ENCODE results near the gene ALDH1L1. TPM values are rescaled to one million over a fixed set of nuclear protein-coding genes. Genes with fewer than 3 reads are reported as not detected.
A peak's percentile ranks its signal among the peaks of the same experiment; 100 is the strongest.

Gene ALDH1L1
- total and polyA plus RNA-seq, 2 of the 4 experiments (the other 2 are of a cell fraction) = not detected

DNA sequence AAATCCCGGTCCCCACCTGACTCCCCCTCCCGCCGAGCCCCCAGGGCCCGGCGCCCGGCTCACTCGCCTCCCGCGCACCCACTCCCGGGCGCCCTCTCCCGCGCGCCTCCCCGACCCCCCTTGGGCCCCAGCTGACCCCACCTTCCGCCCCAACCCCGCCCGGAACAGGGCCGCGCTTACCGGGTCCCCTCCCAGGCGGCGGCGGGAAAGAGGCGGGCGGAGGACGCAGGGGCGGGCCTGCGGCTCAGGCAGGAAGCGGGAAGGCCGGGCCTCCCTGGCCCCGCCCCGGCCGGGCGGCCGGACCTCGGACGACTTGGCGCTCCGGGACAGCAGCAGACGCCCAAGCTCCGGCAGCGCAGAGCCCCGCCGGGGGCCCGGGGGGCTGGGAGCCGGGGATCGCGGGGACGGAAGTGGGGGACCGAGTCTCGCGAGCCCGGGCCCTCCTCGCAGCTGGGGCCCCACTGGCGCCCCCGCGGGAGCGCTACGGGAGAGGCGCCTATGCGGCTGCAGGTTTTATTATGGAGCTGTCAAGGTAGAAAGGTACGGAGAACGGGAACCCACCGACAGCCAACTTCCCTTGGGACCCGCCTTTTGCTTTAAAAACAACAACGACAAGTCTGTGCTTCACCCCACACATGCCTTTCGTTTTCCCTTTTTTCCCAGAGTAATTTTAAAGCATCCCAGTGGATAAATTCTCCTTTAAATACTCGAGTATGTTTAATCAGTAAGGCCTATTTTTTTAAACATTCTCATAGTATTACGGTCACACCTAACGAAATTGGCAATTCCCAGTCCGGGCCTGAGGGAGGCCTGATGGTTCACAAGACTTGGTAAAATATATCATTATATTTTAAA is 96.2 kb downstream of the ALDH1L1 start, which contains the start of gene SLC41A3:
TSS of gene SLC41A3 (minus strand) at position 212 of the 855 bp plus-strand sequence. CDS start 15,905 bp downstream, outside the sequence.
- Histone ChIP-seq H3K27me3 (ENCODE audit: control insufficient read depth, insufficient read depth, low read length) (no peaks in the 10 kb centered on the region), H2BK120ac (ENCODE audit: low read depth, low read length) (no peak within 1 kb of the TSS), H3K4me3 (ENCODE audit: insufficient read depth, low read depth, low read length) (peak within 1 kb of the TSS; percentile 50), H3K4me2 (ENCODE audit: low read depth, low read length) (peak within 1 kb of the TSS; percentile 97), H3K4ac (ENCODE audit: low read depth, low read length) (peak within 1 kb of the TSS; percentile 34; the same call in 1 of the 2 replicates), H3K18ac (ENCODE audit: low read depth, low read length) (no peak within 1 kb of the TSS), H4K91ac (ENCODE audit: insufficient read depth, low read depth, low read length) (no peak within 1 kb of the TSS; the same call in 1 of the 2 replicates), H3K36me3 (ENCODE audit: control insufficient read depth, insufficient read depth, low read length) (no peaks in the 10 kb centered on the region), H3K27ac (ENCODE audit: insufficient read depth, low read length) (peak within 1 kb of the TSS; percentile 21; the same call in 1 of the 2 replicates), H2BK15ac (ENCODE audit: low read depth, low read length) (no peak within 1 kb of the TSS), H2AK5ac (ENCODE audit: low read depth, low read length) (no peak within 1 kb of the TSS), H4K20me1 (ENCODE audit: insufficient read depth, low read length) (no peaks in the 10 kb centered on the region), H3K9me3 (ENCODE audit: control insufficient read depth, insufficient read depth, low read length) (no peaks in the 10 kb centered on the region), H4K8ac (ENCODE audit: low read depth in 2 of 2, low read length in 2 of 2) (peak within 1 kb of the TSS; percentile 68 to 76; a peak in 3 of 4 replicates), H2AK9ac (replicated peaks; ENCODE audit: low read depth, low read length, poor library complexity) (no peak within 1 kb of the TSS), H3K23ac (ENCODE audit: low read depth, low read length) (no peak within 1 kb of the TSS), H3K9ac (ENCODE audit: low read depth, low read length) (peak within 1 kb of the TSS; percentile 61), H3K4me1 (ENCODE audit: control insufficient read depth, insufficient read depth, low read length) (no peaks in the 10 kb centered on the region), H3K79me1 (ENCODE audit: low read depth in 1 of 2, low read length in 2 of 2) (peaks cover 0 to 3% of the 10 kb centered on the region in 2 experiments; a peak in 1 of 4 replicates), H3K56ac (ENCODE audit: extremely low read depth, insufficient read depth, low read length) (no peak within 1 kb of the TSS), H4K5ac (ENCODE audit: low read depth, low read length) (no peak within 1 kb of the TSS; the same call in 1 of the 2 replicates), H3K9me1 (ENCODE audit: insufficient read depth, low read length) (0 out of 2 replicates have a peak, but pooled peaks cover 3% of the 10 kb centered on the region), H2AFZ (replicated peaks; ENCODE audit: low read length, poor library complexity) (peak within 1 kb of the TSS; percentile 90), H3K14ac (replicated peaks; ENCODE audit: low read depth, low read length) (peak within 1 kb of the TSS; percentile 26; the same call in 1 of the 2 replicates), H2BK20ac (ENCODE audit: low read depth, low read length) (no peak within 1 kb of the TSS), H2BK5ac (ENCODE audit: low read depth, low read length, poor library complexity, severe bottlenecking) (no peak within 1 kb of the TSS)
- peak; percentile 99 for ATAC-seq (ENCODE audit: low read depth)
- in situ Hi-C loops (cut with MboI; ENCODE audit: low sequenced_read_pairs) (no loop called here), dilution Hi-C loops (cut with HindIII; ENCODE audit: low sequenced_read_pairs, unreplicated experiment) (no loop called here), intact Hi-C loops (cut with micrococcal nuclease) (no loop called here)
- 2% methylated on average over 23 of the region's 72 CpGs; no CpG with 5 or more reads in 1 of the 2 experiments for WGBS, 2 experiments (ENCODE audit: extremely low coverage in 2 of 2, insufficient read length in 1 of 2)
- TF ChIP-seq FOS (IDR thresholded peaks at IDR 0.05; ENCODE audit: low read depth, low read length) (no peak), SMC3 (IDR thresholded peaks at IDR 0.05; ENCODE audit: low read depth, low read length) (peak; percentile 21; the same call in 1 of the 2 replicates), RAD21 (IDR thresholded peaks at IDR 0.05; ENCODE audit: low read length) (no peak), RCOR1 (IDR thresholded peaks at IDR 0.05; ENCODE audit: insufficient replicate concordance, low read length) (no peak), MXI1 (IDR thresholded peaks at IDR 0.05; ENCODE audit: borderline replicate concordance, low read depth, low read length) (peak; percentile 39; the same call in 1 of the 2 replicates), MAZ (IDR thresholded peaks at IDR 0.05; ENCODE audit: borderline replicate concordance, low read depth, low read length) (peak; percentile 73; the same call in 1 of the 2 replicates)
- TF ChIP-seq, protein P1, sequence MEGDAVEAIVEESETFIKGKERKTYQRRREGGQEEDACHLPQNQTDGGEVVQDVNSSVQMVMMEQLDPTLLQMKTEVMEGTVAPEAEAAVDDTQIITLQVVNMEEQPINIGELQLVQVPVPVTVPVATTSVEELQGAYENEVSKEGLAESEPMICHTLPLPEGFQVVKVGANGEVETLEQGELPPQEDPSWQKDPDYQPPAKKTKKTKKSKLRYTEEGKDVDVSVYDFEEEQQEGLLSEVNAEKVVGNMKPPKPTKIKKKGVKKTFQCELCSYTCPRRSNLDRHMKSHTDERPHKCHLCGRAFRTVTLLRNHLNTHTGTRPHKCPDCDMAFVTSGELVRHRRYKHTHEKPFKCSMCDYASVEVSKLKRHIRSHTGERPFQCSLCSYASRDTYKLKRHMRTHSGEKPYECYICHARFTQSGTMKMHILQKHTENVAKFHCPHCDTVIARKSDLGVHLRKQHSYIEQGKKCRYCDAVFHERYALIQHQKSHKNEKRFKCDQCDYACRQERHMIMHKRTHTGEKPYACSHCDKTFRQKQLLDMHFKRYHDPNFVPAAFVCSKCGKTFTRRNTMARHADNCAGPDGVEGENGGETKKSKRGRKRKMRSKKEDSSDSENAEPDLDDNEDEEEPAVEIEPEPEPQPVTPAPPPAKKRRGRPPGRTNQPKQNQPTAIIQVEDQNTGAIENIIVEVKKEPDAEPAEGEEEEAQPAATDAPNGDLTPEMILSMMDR (conservative IDR thresholded peaks at IDR 0.05; ENCODE audit: low read depth, low read length) = peak; percentile 58
- POLR2A ChIA-PET (ENCODE audit: unreplicated experiment) = no interaction called here
- DNase-seq = peak; percentile 65
- BruUV-seq (replicated peaks) = no TSS peak
- CTCF ChIA-PET = interaction anchor here (0.9 to 1.0 kb wide), 2 partner anchors 10 to 51 kb away, joined by 4 to 5 read pairs; no protein-coding TSS in a partner anchor
